ENCODE data around the gene MORF4L2.
A peak's percentile ranks its signal among the peaks of the same experiment; 100 is the strongest.
"Not testable (repeated sequence)": the region's sequence is repeated elsewhere in the genome, so short reads cannot be mapped to it uniquely, and the experiment has no call there.

Gene MORF4L2

GRCh38 chrX:103687073-103687695, 685 bp upstream of the MORF4L2 start:
- DNase-seq, result peak; percentile 71
- in situ Hi-C loops (cut with HindIII; ENCODE audit: low pct_ligation_motif_present, low pct_unique_long_range_greater_than_20kb, low sequenced_read_pairs), result no loop called here

- in situ Hi-C loops (cut with HindIII; ENCODE audit: low pct_ligation_motif_present, low pct_unique_long_range_greater_than_20kb, low sequenced_read_pairs), result no loop called here
- DNase-seq, result no peak
These were observed 1.1 kb downstream of the MORF4L2 start for GRCh38 chrX:103685396-103685795.

- in situ Hi-C loops (cut with HindIII; ENCODE audit: low pct_ligation_motif_present, low pct_unique_long_range_greater_than_20kb, low sequenced_read_pairs), result no loop called here
- DNase-seq, result no peak
These were observed 5.1 kb downstream of the MORF4L2 start for GRCh38 chrX:103681443-103681842.

DNA sequence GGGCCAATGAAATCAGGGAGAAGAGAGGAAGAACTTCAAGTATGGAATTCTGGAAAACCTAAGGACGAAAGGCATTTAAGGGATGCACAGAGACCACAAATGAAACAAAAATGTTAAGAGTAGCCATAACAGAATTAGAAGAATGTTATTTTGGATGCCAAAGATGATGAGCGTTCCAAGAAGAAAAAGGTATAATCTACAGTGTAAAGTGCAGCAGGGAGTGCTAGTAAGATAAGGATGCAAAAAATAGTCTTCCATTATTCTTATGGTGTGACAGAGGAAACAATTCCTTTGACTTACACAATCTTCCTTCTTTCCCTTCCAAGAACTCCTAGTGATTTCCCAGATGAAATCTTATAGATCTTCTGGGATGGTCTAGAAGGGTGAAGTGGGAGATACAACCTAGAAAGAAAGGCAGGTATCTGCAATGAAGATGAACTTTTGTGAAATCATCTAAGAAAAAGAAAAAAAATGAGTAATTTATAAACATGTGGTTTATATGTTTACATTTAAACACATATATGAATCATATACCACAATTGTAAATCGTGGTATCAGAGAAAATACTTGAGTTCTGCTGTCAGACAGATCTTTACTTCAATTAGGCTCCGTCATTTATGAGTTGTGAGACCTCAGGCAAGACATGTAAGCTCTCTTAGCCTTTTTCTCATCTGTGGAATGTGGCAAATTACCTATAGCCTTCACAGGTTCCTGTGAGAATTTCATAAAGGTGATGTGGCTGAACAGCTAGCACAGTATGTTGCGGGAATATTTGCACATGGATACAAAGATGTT, 8.1 kb downstream of the MORF4L2 start:
- in situ Hi-C loops (cut with HindIII; ENCODE audit: low pct_ligation_motif_present, low pct_unique_long_range_greater_than_20kb, low sequenced_read_pairs), result no loop called here
- DNase-seq, result no peak

GRCh38 chrX:103674531-103675454, 11.7 kb downstream of the MORF4L2 start:
- no peak for DNase-seq
- in situ Hi-C loops (cut with HindIII; ENCODE audit: low pct_ligation_motif_present, low pct_unique_long_range_greater_than_20kb, low sequenced_read_pairs), result no loop called here

DNA sequence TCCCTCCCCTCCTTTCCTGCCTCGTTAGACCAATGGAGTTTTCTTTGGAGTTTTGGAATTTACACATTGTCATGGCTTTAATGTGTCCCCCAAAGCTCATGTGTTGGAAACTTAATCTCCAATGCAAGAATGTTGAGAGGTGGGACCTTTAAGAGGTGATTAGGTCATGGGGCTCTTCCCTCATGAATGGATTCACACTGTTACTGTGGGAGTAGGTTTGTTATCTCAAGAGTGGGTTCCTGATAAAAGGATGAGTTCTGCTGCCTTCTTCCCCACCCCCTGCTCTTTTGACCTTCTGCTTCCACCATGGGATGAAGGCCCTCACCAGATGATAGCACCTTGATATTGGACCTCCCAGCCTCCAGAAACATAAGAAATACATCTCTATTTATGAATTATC, 16.8 kb downstream of the MORF4L2 start:
- in situ Hi-C loops (cut with HindIII; ENCODE audit: low pct_ligation_motif_present, low pct_unique_long_range_greater_than_20kb, low sequenced_read_pairs), result no loop called here
- DNase-seq, result no peak

DNA sequence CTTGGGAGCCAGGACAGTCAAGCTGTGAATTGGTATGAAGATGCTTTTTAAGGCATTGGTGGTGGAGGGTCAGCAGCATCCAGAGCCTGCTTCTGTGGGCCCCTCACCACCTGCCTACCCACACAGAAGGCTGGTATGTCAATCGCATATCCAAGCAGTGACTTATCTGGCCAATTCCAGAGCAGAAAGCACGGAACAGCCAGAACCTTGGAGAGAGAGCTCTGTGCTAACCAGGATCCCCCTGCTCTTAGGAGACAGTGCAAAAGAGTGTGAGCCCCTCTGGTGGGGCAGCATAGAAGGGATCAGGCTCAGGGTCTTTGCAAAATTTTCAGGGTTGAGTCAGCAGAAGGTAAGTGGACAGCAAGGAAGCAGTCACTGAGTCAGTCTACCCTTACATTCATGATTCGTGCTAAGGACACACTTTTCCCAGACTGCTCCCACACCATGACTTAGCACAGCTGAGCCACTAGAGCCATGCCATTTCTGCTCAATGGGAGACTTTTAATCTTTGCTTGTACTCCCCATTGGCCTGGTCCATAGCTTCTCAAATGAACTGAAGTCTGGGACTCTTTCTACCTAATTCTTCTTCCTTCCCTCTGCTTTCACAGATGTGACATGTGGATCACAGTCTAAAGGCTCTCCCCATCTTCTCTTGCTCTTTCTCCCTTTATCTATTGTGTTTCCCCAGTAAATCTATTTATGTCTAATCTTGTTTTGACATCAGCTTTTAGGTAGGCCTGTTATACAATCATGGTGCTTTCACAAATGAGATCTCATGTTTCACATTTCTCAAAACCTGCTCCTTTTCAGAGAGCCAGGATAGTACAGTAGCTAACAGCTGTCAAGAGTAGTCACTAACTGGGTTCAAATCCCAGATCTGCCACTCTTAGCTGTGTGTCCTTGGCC, 20.0 kb downstream of the MORF4L2 start:
- in situ Hi-C loops (cut with HindIII; ENCODE audit: low pct_ligation_motif_present, low pct_unique_long_range_greater_than_20kb, low sequenced_read_pairs), result no loop called here
- no peak for DNase-seq

DNA sequence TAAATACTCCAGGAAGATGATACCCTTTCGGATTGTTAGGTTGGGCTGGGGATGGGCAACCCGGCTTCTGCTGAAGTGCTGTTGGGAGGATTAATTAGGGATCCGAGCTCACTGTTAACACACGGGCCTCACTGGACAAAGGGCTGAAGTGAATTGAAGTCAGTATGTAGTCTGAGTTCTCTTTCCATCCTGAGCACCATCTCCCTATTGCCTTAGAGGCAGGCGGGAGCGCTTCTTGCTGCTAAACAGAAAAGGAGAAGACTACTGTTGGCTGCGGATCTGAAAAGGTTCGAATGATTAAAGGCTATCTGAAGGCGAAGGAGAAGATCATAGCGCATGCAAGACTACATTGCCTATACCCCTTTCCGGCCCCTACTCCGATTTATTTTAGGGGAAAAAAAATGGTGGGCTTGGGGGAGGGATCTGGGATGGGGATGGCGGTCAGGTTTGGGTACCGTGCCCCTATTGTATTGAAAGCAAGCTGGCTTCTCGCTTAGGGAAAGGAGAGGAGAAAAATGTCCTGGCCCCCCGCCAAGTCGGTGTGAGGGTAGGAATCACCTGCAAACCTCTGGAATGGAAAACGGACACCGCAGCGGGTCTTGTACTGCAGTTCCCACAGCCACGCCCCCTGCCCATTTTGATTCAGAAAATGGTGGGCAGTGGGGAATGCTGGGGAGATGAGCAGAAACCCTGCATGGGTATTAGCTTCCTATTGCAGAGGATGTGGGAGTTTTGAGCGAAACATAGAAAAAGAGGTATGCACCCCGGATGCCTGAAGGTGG, 22.3 kb downstream of the MORF4L2 start:
- DNase-seq, result no peak
- in situ Hi-C loops (cut with HindIII; ENCODE audit: low pct_ligation_motif_present, low pct_unique_long_range_greater_than_20kb, low sequenced_read_pairs), result no loop called here

DNA sequence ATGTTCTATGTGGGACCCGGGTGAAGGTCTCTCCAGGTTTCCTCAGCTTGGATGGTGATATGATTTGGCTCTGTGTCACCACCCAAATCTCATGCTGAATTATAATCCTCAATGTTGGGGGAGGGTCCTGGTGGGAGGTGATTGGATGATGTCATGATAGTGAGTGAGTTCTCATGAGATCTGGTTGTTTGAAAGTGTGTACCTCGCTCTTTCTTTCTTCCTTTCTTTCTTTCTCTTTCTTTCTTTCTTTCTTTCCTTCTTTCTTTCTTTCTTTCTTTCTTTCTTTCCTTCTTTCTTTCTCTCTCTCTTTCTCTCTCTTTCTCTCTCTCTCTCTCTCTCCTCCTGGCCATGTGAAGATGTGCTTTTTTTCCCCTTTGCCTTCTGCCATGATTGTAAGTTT, 27.0 kb downstream of the MORF4L2 start:
- in situ Hi-C loops (cut with HindIII; ENCODE audit: low pct_ligation_motif_present, low pct_unique_long_range_greater_than_20kb, low sequenced_read_pairs); DNase-seq: not testable (repeated sequence)

DNA sequence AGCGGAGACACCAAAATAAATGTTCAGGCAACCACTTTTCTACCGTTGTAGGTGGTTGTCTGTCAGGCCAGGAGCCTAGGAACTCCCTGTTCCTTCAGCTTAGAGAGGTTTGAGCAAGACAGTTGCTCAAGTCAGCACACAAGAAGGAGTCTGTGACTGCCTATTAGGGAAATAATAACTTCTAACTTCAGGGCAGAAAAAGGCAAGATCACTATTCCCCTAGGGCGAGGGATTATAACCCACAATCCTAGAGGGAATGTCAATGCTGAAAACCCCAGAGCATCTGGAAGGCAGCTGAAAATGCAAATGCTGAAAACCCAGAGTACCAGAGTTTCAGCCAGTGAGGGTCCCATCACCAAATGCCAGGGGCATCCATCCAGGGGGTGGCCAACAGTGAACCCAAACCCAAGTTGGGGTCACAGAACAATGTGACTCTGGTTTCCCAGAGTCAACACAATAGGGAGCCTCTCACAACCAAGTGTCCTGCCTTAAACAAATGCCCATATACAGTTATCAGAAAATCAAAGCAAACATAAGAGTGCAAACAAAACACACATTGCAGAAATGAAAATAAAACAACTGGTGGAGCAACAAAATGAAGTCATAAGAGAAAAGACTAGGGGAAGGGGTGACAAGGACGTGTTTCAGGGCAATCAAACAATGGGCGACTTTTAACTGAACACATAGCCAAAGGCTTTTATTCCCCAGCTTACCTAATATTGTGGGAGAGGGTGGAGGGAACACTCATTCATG, 27.6 kb downstream of the MORF4L2 start:
- DNase-seq, result no peak
- in situ Hi-C loops (cut with HindIII; ENCODE audit: low pct_ligation_motif_present, low pct_unique_long_range_greater_than_20kb, low sequenced_read_pairs), result no loop called here

- DNase-seq, result peak; percentile 4
- in situ Hi-C loops (cut with HindIII; ENCODE audit: low pct_ligation_motif_present, low pct_unique_long_range_greater_than_20kb, low sequenced_read_pairs), result not testable (repeated sequence)
These were observed 29.4 kb downstream of the MORF4L2 start for GRCh38 chrX:103657066-103657465.

- peak; percentile 80 for DNase-seq
- in situ Hi-C loops (cut with HindIII; ENCODE audit: low pct_ligation_motif_present, low pct_unique_long_range_greater_than_20kb, low sequenced_read_pairs), result no loop called here
These were observed 29.9 kb downstream of the MORF4L2 start for GRCh38 chrX:103656617-103657016.

DNA sequence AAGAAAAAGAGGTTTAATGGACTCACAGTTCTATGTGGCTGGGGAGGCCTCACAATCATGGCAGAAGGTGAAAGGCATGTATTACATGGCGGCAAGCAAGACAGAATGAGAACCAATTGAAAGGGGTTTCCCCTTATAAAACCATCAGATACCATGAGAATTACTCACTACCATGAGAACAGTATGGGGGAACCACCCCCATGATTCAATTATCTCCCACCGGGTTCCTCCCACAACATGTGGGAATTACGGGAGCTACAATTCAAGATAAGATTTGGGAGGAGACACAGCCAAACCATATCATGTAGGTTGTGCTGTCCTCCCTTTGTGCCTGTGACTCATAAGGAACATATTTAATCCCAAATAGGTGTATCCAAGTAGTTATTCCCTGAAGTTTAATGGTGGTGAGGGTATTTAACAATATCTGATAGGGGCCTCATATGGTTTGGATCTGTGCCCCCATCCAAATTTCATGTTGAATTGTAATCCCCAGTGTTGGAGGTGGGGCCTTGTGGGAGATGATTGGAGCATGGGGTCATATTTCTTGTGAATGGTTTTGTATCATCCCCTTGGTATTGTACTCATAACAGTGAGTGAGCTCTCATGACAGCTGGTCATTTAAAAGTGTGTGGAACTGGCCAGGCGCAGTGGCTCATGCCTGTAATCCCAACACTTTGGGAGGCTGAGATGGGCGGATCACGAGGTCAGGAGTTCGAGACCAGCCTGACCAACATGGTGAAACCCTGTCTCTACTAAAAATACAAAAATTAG, 31.1 kb downstream of the MORF4L2 start:
- in situ Hi-C loops (cut with HindIII; ENCODE audit: low pct_ligation_motif_present, low pct_unique_long_range_greater_than_20kb, low sequenced_read_pairs); DNase-seq: not testable (repeated sequence)

DNA sequence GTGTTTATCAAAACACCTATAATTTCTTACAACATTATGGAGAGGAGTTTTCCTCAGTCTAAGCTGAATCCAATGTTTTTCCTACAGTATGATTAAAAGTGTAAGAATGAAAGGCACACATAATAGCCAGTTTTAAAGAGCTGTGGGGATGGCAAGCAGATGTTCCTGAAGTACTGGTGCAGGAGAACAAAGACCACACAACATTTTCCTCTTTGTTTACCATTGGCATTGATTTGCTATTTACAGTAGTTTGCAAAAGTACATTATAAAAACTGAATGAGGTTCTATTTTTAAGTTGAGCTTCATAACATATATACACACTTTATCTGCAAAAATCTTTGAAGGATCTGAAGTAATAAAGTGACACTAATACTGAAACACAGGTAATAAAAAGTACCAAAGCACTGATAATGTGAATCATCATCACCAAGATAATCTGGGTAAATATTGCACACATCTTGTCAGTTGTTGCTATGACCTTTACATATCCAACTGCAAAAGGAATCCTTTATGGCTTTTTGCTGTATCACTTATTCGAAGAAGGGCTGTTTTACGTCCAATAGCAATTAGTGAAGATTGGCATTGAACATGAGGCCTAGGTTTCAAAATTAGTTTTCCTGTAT, 35.2 kb downstream of the MORF4L2 start:
- no peak for DNase-seq
- in situ Hi-C loops (cut with HindIII; ENCODE audit: low pct_ligation_motif_present, low pct_unique_long_range_greater_than_20kb, low sequenced_read_pairs), result no loop called here

DNA sequence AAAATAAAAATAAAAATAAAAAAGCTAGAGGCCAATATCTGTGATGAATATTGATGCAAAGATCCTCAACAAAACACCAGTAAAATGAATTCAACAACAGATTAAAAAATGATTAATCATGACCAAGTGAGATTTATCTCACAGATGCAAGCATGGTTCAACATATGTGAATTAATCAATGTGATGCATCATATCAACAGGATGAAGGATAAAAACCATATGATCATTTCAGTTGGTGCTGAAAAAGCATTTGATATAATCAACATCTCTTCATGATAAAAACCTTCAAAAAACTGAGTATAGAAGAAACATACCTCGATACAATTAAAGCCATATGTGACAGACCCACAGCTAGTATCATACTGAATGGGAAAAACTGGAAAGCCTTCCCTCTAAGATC, 38.9 kb downstream of the MORF4L2 start:
- DNase-seq, result no peak
- in situ Hi-C loops (cut with HindIII; ENCODE audit: low pct_ligation_motif_present, low pct_unique_long_range_greater_than_20kb, low sequenced_read_pairs), result no loop called here

GRCh38 chrX:103644125-103644524, 42.4 kb downstream of the MORF4L2 start:
- in situ Hi-C loops (cut with HindIII; ENCODE audit: low pct_ligation_motif_present, low pct_unique_long_range_greater_than_20kb, low sequenced_read_pairs), result no loop called here
- DNase-seq, result no peak

Data from ACHN (cell line).